GM18861 (cell line): ENCODE measurements around the gene RBM4B.
"Not testable (repeated sequence)": the region's sequence is repeated elsewhere in the genome, so short reads cannot be mapped to it uniquely, and the experiment has no call there.

Source experiments
- ATAC-seq: cut with Tn5 transposase; IDR thresholded peaks from one replicate; pipeline ENCODE4 v1.9.1; 2021; ENCODE audit not compliant: unreplicated experiment

Gene RBM4B

DNA sequence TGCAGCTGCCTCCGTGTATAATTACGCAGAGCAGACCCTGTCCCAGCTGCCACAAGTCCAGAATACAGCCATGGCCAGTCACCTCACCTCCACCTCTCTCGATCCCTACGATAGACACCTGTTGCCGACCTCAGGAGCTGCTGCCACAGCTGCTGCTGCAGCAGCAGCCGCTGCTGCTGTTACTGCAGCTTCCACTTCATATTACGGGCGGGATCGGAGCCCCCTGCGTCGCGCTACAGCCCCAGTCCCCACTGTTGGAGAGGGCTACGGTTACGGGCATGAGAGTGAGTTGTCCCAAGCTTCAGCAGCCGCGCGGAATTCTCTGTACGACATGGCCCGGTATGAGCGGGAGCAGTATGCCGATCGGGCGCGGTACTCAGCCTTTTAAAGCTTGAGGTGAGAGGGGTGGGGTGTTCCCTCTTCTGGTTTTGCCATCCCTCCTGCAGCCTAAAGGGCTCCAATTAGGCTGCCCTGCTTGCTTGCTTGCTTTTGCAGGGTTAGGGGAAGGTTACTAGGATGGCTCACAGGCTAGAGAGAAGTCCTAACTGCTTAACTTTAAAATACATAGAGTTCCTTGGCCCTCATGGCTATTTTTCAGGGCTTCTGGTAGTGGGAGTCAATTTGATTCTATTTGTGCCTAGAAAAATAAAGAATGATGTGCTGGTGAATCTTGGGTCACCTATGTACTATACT lies 33.8 kb downstream of the RBM4B start:
- no peak for ATAC-seq

DNA sequence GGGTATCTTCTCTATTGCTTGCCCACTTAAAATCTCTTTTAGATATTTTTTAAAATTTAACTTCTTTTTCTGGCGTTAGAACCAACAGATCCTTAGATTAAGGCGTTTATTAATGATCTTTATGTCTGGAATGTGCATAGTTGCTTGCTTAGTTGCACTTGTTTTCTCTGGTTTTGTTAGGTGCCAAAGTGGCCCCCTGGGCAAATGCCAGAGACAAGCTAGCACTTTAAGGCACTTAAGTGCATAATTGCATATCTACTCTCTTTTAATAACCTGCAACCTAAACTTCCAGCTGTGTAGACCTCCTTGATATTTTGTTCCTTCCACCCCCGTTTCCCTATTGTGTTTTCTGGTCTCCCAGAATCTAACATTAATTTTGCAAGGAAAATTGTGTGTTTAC lies 35.9 kb downstream of the RBM4B start:
- ATAC-seq, result no peak

DNA sequence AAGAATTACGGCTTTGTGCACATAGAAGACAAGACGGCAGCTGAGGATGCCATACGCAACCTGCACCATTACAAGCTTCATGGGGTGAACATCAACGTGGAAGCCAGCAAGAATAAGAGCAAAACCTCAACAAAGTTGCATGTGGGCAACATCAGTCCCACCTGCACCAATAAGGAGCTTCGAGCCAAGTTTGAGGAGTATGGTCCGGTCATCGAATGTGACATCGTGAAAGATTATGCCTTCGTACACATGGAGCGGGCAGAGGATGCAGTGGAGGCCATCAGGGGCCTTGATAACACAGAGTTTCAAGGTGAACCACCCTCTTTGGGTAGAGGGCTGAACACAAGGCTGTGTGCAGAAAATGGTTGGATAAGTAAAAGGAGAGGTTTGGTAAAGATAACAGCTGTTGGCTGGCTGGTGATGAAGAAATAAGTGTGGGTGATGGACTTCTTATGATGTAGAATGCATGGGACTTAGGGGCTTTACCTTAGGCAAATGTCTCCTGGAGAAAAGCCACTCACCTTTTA lies 37.8 kb downstream of the RBM4B start:
- ATAC-seq, result not testable (repeated sequence)

DNA sequence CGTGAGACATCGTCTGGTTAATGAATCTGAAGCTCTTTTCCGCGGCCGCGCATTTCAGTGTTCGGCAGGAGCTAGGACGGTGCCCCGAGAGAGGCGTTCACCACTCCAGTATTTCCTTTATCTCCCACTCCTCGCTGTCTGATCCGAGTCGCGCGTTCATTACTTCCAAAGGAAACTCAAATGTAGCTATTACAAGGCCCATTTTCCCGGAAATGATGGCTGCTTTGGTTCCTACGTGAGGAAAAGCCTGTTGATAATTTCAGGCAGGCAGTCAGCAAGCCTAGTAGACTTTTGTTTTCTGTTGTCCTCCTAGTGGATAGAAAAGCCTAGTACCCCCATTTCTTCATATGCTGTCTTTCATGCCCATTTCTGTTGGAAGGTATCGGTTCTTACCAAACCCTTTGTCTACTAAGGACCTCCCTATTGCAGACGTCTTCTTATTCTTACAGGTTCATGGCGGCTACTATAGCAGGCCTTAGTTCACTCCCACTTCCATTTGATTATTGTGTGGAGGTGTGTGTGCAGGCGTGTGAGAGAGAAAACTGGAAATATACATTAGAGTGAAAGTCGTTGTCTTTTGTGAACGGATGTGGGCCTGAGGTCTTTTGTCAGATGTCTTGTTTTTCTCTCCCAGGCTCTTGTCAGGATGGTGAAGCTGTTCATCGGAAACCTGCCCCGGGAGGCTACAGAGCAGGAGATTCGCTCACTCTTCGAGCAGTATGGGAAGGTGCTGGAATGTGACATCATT lies 38.4 kb downstream of the RBM4B start:
- no peak for ATAC-seq

DNA sequence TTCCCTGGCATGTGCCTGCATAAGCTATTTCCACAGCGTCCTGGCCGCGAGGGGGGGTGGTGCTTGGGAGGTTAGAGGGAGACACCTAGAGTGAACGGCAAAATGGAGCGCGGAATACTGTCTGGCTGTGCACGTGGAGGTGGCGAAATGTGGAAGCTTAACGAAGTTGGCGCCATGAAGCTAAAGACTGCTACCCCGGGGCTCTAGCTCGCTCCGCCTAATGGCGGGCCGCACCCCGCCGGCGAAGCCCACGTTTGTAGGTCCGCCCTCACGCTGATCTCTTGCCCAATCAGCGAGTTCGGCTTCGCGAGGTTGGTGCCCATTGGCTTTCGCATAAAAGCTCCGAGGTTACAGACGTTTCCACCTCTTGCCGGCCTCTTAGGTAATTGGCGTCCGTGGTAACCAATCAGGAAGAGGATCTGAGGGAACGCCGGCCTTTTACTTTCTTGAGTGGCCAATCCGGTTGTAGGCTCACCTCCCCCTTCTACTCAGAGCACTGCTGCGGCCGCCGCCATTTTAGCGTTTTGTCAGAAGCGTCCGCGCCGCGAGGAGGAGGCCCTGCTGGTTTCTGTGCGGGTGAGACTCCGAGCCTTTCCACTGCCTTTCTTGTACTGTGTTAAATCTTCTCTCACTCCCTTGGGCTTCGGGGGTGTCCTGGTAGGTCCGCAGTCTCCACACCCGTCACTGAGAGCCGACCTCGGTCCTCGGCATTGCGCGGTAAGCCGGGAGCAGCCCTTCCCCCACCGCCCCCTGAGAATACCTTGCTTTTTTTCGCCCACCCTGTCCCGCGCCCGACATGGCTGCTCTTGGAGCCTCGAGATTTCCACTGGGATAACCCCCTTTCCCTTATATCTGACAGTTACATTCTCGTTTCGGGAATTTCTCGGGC lies 39.3 kb downstream of the RBM4B start, which contains the start of gene RBM4:
RBM4 (plus strand) TSS at position 527 of the 889 bp plus-strand sequence. CDS start 1,009 bp downstream, outside the sequence.
- peak; percentile 95 for ATAC-seq

DNA sequence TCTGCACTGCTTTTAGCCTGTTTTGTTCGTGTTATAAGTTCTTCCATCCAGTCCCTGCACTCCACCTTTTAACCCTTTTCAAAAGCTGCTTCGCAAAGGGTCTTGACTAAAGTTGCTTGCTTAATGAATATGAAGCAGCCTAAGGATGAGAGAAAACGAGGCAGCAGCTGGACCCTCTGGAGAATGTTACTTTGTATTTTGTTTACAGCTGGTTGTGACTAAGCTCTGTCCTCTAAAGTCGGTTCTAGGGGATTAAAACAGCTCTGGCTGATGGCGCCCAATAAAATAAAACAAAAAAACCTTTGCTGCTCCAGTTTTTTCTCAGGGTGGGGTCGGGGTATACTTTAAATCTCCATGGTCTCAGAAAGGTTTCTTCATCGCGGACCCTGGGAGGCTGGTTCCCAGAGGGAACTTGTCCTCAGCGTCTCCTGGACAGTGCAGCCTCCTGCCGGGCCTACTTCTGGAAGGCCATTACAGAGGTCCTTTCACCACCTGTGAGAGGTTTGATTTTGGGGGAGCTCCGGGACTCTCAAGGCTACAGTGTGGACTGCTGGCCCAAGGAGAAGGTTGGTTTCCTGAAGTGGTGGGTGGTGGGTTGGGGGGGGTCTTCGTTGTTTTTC lies 40.0 kb downstream of the RBM4B start:
- no peak for ATAC-seq

DNA sequence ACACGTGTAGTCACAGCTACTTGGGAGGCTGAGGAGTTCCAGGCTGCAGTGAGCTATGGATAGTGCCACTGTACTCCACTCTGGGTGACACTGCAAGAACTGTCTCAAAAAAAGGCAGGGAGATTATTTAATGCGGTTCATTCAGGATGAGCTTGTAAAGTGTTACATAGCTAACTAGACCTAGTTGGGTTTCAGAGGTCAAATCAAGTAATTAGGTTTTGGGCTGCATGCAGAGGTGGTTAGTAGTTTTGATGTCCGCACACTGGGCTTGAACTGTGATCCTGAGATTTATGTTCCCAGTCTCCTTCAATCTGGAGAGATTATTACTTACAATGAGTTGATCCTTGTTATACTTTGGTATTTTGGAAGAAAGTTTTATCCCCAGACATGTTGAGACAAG lies 41.3 kb downstream of the RBM4B start:
- no peak for ATAC-seq

DNA sequence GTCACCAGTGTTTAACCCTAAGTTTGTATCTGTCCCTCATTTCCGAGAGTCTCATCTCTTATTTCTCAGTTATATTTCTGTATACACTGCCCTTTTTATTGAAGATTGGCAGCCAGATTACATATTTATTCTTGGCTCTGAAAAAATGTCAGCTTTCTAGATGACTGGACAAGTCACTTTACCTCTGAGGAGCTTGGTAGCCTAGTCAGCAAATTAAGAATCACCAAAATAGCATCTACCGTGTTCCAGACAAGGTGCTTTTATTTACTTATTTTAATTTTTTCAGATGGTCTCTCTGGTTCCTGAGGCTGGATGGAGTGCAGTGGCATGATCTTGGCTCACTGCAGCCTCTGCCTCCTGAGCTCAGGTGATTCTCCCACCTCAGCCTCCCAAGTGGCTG lies 44.7 kb downstream of the RBM4B start:
- ATAC-seq, result no peak

DNA sequence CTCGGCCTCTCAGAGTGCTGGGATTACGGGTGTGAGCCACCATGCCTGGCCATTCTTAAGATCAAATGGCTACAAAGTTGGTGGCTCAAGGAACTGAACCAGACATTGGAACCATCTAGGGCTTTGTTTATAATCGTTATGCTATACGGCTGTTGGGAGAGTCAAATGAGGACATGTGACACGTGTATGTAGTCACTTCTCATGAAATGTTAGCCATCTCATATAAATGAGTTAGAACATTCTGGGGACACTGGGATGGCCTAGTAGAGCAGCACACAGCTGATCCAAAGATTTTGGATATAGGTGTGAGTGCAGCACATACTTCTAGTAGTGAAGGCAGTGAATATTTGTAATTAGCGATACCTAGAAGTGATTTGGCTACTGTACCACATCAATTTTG lies 45.8 kb downstream of the RBM4B start:
- no peak for ATAC-seq

DNA sequence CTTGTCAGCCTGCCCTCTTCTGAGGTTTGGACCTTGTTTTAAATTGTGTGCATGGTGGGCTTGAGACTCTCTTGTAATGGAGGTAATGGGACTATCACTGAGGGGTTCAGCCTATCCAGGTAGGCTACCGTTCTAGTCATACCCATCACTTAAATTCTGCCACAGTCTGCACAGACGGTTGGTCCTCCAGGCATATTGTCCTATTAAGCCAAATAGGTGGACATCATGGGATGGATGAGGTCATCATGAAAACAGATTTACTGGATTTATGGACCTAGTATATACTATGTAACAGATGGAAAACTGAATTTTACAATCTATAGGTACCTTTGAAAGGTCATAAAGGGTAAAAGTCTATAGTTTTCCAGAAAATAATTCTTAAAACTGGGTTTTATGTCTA lies 48.3 kb downstream of the RBM4B start:
- ATAC-seq, result no peak

DNA sequence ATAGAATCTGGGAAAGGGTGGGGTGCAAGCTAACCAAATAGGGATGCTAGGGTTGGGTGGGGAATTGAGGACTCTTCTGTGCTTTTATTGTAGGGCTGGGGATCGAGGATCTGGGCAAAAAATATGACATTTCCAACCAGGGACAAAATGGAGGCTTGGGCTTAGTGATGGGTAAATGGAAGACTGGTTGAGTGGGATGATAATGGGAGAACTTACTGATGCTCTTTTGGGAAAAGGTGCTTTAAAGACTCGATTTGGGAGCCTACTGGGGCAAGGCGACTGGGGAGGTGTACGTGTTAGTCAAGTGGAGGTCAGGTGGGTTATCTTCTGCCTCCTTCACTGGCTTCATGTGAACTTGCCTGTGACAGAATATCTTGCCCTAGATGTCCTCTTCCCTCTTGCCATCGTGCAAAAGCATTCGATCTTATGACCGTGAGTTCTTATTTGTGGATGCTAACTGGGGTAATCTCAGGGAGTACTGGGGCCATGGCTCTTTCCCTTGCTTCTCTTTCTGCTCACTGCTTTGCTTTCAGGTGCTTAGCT lies 49.6 kb downstream of the RBM4B start:
- ATAC-seq, result no peak

DNA sequence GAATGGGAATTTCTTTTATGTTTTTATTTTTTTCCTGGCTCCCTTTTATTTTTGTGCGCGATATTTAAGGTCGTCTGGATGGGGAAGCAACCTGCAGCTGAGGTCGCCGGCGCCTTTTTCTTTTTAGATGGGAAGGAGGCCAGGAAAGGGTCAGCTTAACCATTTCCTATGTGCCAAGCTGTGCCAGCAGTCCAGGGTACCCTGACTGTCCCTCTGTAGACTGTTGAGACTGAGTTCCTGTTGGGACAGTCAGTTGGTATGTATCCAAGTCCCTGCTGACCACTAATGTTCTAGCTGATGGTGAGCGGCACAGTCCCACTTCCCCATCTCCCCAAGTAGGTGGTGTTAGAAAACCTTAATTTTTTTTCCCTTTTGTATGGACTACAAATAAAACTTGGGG lies 50.8 kb downstream of the RBM4B start:
- no peak for ATAC-seq

DNA sequence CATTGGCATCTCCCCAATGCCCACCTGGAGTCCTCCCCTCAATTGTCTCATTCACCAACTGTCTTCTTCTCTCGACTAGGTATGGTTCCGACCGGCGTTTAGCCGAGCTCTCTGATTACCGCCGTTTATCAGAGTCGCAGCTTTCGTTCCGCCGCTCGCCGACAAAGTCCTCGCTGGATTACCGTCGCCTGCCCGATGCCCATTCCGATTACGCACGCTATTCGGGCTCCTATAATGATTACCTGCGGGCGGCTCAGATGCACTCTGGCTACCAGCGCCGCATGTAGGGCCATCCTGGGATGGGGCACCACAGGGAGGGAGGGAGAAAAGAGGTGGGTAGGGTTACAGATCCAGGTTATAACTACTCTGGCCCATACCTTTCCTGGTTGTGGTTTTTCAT lies 51.3 kb downstream of the RBM4B start:
- ATAC-seq, result no peak

DNA sequence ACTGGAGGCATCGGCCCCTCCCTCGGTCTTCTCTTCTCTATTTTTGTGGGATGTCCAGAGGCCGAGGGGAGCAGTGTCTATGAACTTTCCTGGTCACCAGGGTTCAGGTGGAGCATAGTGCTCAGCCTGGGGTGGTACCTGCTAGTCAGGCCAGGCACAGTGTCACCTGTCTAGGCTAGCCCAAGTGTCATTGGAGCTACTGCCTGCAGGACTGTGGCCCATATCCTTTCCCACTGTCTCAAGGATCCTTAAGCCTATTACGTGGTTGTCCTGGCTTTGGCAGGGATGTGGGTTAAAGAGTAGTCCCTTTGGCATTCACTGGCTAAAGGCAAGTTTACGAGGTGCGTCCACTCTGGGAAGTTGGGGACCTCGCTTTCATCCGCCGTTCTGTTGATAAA lies 51.9 kb downstream of the RBM4B start:
- ATAC-seq, result no peak

DNA sequence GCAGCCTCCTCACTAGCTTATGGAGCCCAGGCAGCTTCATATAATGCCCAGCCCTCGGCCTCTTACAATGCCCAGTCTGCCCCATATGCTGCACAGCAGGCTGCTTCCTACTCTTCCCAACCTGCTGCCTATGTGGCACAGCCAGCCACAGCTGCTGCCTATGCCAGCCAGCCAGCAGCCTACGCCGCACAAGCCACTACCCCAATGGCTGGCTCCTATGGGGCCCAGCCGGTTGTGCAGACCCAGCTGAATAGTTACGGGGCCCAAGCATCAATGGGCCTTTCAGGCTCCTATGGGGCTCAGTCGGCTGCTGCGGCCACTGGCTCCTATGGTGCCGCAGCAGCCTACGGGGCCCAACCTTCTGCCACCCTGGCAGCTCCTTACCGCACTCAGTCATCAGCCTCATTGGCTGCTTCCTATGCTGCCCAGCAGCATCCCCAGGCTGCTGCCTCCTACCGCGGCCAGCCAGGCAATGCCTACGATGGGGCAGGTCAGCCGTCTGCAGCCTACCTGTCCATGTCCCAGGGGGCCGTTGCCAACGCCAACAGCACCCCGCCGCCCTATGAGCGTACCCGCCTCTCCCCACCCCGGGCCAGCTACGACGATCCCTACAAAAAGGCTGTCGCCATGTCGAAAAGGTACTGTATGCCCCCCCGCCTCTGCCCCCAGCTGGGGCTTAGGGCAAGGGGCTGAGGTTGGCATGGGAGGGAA lies 52.5 kb downstream of the RBM4B start:
- ATAC-seq, result no peak

DNA sequence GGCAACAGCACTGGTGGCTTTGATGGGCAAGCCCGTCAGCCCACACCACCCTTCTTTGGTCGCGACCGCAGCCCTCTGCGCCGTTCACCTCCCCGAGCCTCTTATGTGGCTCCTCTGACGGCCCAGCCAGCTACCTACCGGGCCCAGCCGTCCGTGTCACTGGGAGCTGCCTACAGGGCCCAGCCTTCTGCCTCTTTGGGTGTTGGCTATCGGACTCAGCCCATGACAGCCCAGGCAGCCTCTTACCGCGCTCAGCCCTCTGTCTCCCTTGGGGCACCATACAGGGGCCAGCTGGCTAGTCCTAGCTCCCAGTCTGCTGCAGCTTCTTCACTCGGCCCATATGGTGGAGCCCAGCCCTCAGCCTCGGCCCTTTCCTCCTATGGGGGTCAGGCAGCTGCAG lies 53.2 kb downstream of the RBM4B start:
- ATAC-seq, result no peak

DNA sequence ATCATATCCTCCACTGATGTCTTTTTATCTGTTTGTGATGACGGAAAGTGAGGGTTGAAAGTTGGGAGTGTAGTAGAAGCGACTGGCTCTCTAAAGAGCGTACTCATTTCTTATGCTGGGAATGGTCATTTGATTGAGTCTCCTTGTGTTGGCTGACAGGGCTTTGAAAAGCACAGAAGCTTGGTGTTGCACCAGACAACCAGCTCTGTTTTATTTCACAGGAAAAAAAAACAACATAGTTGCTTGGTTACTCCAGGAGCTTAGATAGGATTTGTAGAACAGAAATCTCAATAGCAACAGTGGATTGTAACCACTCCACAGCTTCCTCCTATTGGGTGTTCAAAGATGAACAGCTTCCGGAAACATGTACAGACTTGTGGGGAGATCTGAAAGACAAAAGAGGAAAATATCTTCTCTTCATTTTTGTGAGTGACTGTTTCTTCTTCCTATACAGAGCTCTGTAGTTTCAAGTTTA lies 58.6 kb downstream of the RBM4B start:
- ATAC-seq, result no peak

DNA sequence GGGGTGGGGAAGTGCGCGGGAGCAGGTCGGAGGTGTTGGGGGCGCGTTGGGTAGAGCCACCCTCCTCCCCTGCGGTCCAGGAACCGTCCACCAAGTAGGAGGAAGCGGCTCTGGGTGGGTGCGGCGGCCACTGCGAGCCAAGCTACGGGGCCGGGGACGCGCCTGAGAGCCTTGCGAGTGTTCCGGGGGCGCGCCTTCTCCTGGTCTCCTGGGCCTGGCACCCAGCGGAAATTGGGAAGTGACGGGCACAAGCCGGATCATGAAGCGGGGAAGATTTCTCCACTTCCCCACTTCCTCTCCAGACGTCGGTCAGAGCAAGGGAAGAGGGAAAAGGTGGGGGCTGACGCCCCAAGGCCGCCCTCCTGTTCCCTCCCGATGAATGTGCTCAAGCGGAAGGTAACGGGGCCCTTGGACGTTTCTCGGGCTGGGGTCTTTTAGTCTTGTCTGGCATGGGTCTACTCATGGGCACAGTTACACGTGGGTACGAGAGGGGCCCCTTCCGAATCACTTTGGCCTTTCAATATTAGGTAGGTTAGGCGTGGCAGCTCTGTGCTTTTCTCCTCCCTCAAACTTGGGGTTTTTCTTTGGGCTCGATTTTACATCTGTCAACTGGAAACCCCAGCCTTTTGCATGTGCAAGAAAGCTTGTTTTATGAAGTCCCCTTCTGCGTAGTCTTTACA lies 60.4 kb downstream of the RBM4B start:
- ATAC-seq, result peak; percentile 2
